Measurements from ENCODE around the gene HDHD2.

DNA sequence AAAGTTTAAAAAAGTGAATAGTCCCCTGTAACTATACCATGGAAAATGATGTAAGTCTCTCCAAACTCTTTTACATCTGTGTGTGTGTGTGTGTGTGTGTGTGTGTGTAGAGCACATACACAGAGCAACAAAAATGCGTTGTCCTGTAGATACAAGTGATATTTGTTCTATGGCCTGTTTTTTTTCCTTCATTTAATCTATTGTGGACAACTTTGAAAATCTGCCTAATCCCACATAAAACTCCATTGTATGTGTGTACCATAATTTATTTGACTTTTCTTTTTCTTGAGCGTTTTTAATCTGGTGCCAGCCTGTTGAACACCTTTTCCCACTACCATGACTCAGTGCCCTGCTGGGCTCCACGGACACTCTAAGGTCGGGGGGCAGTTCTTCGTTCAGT lies 62.6 kb downstream of the HDHD2 start:
- no peak for TF ChIP-seq YY1 (IDR thresholded peaks at IDR 0.05; ENCODE audit: low read depth)
- TF ChIP-seq NFIC (IDR thresholded peaks at IDR 0.05) = no peak
- TF ChIP-seq EP300 (IDR thresholded peaks at IDR 0.05; ENCODE audit: borderline replicate concordance) = no peak
- TF ChIP-seq CEBPB (IDR thresholded peaks at IDR 0.05) = no peak
- TF ChIP-seq, protein P1, sequence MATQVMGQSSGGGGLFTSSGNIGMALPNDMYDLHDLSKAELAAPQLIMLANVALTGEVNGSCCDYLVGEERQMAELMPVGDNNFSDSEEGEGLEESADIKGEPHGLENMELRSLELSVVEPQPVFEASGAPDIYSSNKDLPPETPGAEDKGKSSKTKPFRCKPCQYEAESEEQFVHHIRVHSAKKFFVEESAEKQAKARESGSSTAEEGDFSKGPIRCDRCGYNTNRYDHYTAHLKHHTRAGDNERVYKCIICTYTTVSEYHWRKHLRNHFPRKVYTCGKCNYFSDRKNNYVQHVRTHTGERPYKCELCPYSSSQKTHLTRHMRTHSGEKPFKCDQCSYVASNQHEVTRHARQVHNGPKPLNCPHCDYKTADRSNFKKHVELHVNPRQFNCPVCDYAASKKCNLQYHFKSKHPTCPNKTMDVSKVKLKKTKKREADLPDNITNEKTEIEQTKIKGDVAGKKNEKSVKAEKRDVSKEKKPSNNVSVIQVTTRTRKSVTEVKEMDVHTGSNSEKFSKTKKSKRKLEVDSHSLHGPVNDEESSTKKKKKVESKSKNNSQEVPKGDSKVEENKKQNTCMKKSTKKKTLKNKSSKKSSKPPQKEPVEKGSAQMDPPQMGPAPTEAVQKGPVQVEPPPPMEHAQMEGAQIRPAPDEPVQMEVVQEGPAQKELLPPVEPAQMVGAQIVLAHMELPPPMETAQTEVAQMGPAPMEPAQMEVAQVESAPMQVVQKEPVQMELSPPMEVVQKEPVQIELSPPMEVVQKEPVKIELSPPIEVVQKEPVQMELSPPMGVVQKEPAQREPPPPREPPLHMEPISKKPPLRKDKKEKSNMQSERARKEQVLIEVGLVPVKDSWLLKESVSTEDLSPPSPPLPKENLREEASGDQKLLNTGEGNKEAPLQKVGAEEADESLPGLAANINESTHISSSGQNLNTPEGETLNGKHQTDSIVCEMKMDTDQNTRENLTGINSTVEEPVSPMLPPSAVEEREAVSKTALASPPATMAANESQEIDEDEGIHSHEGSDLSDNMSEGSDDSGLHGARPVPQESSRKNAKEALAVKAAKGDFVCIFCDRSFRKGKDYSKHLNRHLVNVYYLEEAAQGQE (IDR thresholded peaks at IDR 0.05; ENCODE audit: low read depth) = no peak
